Mesothelial cell of epicardium (in vitro differentiated cells): Measurements from ENCODE around the gene CLCN1. TPM values are rescaled to one million over a fixed set of nuclear protein-coding genes. Genes with fewer than 3 reads are reported as not detected.

Experiments
- DNase-seq, 2 experiments: peaks; one replicate each; pipeline ENCODE4 v3.0.0; 2021; ENCODE audit warnings: low spot score in 2 of 2; ENCODE audit not compliant: unreplicated experiment in 2 of 2
- H3K27ac Mint-ChIP-seq: 2 replicates; pipeline ENCODE4 v1.8.0; 2021; ENCODE audit warnings: mixed read lengths
- H3K27me3 Mint-ChIP-seq: 2 replicates; pipeline ENCODE4 v1.8.0; 2021; ENCODE audit warnings: low read depth, mixed read lengths
- H3K36me3 Mint-ChIP-seq: 2 replicates; pipeline ENCODE4 v1.8.0; 2021; ENCODE audit warnings: mixed read lengths
- H3K4me1 Mint-ChIP-seq: 2 replicates; pipeline ENCODE4 v1.8.0; 2021; ENCODE audit warnings: mixed read lengths
- H3K4me3 Mint-ChIP-seq: 2 replicates; pipeline ENCODE4 v1.8.0; 2021; ENCODE audit warnings: mild to moderate bottlenecking, moderate library complexity, mixed read lengths
- H3K9me3 Mint-ChIP-seq: 2 replicates; pipeline ENCODE4 v1.8.0; 2021; ENCODE audit warnings: mixed read lengths
- CTCF ChIP-seq: fragments of 200-600 bp; sonication (generic); IDR thresholded peaks from one replicate; pipeline ENCODE4 v1.5.0; 2021; ENCODE audit warnings: antibody characterized with exemption; ENCODE audit not compliant: unreplicated experiment
- total RNA-seq: library from RNA; stranded (reverse); gene quantifications from 3 replicates; pipeline ENCODE4 v1.2.1, GENCODE V29; 2021

The CLCN1 gene
- total RNA-seq, 1 donor from 2014 or later = 0.16 TPM

- no peak overlapping the region for H3K4me3 Mint-ChIP-seq
- peaks cover 25% of the 10 kb centered on the region for H3K36me3 Mint-ChIP-seq
- H3K27me3 Mint-ChIP-seq = no peaks in the 10 kb centered on the region
- no peaks in the 10 kb centered on the region for H3K9me3 Mint-ChIP-seq
- TF ChIP-seq CTCF = no peak
- H3K27ac Mint-ChIP-seq = no peak overlapping the region
- peaks cover 16% of the 10 kb centered on the region for H3K4me1 Mint-ChIP-seq
- DNase-seq = no peak
These were observed 79.6 kb downstream of the CLCN1 start for GRCh38 chr7:143395187-143396149.

GRCh38 chr7:143396182-143396581 is 80.3 kb downstream of the CLCN1 start:
- Mint-ChIP-seq H3K4me1 (peaks cover 16% of the 10 kb centered on the region), H3K4me3 (no peak overlapping the region), H3K36me3 (peaks cover 25% of the 10 kb centered on the region), H3K9me3 (no peaks in the 10 kb centered on the region), H3K27me3 (no peaks in the 10 kb centered on the region), H3K27ac (no peak overlapping the region)
- DNase-seq = no peak
- TF ChIP-seq CTCF = no peak

- Mint-ChIP-seq H3K27ac (no peak overlapping the region), H3K4me3 (no peak overlapping the region), H3K4me1 (peaks cover 14% of the 10 kb centered on the region), H3K27me3 (no peaks in the 10 kb centered on the region), H3K9me3 (no peaks in the 10 kb centered on the region), H3K36me3 (peaks cover 25% of the 10 kb centered on the region)
- TF ChIP-seq CTCF = no peak
- DNase-seq = no peak
These were observed 81.0 kb downstream of the CLCN1 start for GRCh38 chr7:143396625-143397556.

- Mint-ChIP-seq H3K4me1 (peaks cover 6% of the 10 kb centered on the region), H3K4me3 (no peak overlapping the region), H3K9me3 (no peaks in the 10 kb centered on the region), H3K27ac (no peak overlapping the region), H3K36me3 (peaks cover 20% of the 10 kb centered on the region), H3K27me3 (no peaks in the 10 kb centered on the region)
- DNase-seq = no peak
- TF ChIP-seq CTCF = no peak
These were observed 82.0 kb downstream of the CLCN1 start for GRCh38 chr7:143397710-143398530.

- no peak for DNase-seq
- Mint-ChIP-seq H3K4me3 (no peak overlapping the region), H3K4me1 (peaks cover 3% of the 10 kb centered on the region), H3K27ac (no peak overlapping the region), H3K27me3 (no peaks in the 10 kb centered on the region), H3K9me3 (no peaks in the 10 kb centered on the region), H3K36me3 (peaks cover 15% of the 10 kb centered on the region)
- no peak for TF ChIP-seq CTCF
These were observed 82.7 kb downstream of the CLCN1 start for GRCh38 chr7:143398616-143399015.
